Choroid plexus epithelial cell (primary cell): ENCODE measurements around the gene UBE2C.

Experiments used
- DNase-seq: peaks from one replicate; pipeline ENCODE4 v3.0.0-alpha.2; 2010; ENCODE audit warnings: low read depth
- H3K4me3 ChIP-seq: 2 replicates; pipeline ENCODE4 v1.5.1; 2011; ENCODE audit warnings: low read depth, mild to moderate bottlenecking, control low read depth, low read length, moderate library complexity
- CTCF ChIP-seq: conservative IDR thresholded peaks from 2 replicates; pipeline ENCODE4 v1.5.1; 2011; ENCODE audit warnings: low read depth, mild to moderate bottlenecking, control low read depth, inconsistent platforms, low read length, moderate library complexity

UBE2C gene

GRCh38 chr20:45850926-45851325 is 38.5 kb downstream of the UBE2C start:
- no peak for DNase-seq
- H3K4me3 ChIP-seq, result no peak overlapping the region
- TF ChIP-seq CTCF, result no peak

- TF ChIP-seq CTCF, result no peak
- DNase-seq, result no peak
- H3K4me3 ChIP-seq, result no peak overlapping the region
Observed at GRCh38 chr20:45851501-45851900, 39.1 kb downstream of the UBE2C start.

GRCh38 chr20:45852326-45852725 is 39.9 kb downstream of the UBE2C start:
- no peak overlapping the region for H3K4me3 ChIP-seq
- TF ChIP-seq CTCF, result no peak
- no peak for DNase-seq

GRCh38 chr20:45853484-45853883 is 41.0 kb downstream of the UBE2C start:
- DNase-seq, result no peak
- no peak for TF ChIP-seq CTCF
- no peak overlapping the region for H3K4me3 ChIP-seq

- TF ChIP-seq CTCF, result no peak
- H3K4me3 ChIP-seq, result peak within 1 kb of the TSS; percentile 91
- DNase-seq, result peak; percentile 100
Observed at GRCh38 chr20:45857114-45857881, 44.9 kb downstream of the UBE2C start, which contains the start of the genes ACOT8 and ZSWIM3. Gene ACOT8, minus strand, starts transcription at chr20:45857392. Its CDS starts 77 bp downstream, at chr20:45857315. Gene ZSWIM3, plus strand, starts transcription at chr20:45857614. Its CDS starts 212 bp downstream, at chr20:45857826.

GRCh38 chr20:45857882-45858216 is 45.4 kb downstream of the UBE2C start:
- TF ChIP-seq CTCF, result no peak
- H3K4me3 ChIP-seq, result peak overlapping the region; percentile 91
- DNase-seq, result peak; percentile 39

GRCh38 chr20:45859916-45860315 is 47.5 kb downstream of the UBE2C start:
- H3K4me3 ChIP-seq, result no peak overlapping the region
- no peak for TF ChIP-seq CTCF
- no peak for DNase-seq
